Mesodermal cell (in vitro differentiated cells): ENCODE data around the gene RPL27.
"Not testable (repeated sequence)": the region's sequence is repeated elsewhere in the genome, so short reads cannot be mapped to it uniquely, and the experiment has no call there.

Experiments used
- H3K27ac ChIP-seq: 2 replicates; pipeline ENCODE4 v1.7.0; 2013; ENCODE audit warnings: mild to moderate bottlenecking, low read depth, low read length, moderate library complexity; ENCODE audit not compliant: severe bottlenecking
- H3K36me3 ChIP-seq: 2 replicates; pipeline ENCODE4 v1.7.1; 2013; ENCODE audit warnings: mild to moderate bottlenecking, low read length, moderate library complexity; ENCODE audit not compliant: control insufficient read depth, insufficient read depth
- H3K4me1 ChIP-seq: one replicate; pipeline ENCODE4 v1.7.1; 2013; ENCODE audit warnings: mild to moderate bottlenecking, low read length; ENCODE audit not compliant: insufficient read depth, control insufficient read depth, poor library complexity, severe bottlenecking
- H3K4me3 ChIP-seq: 2 replicates; pipeline ENCODE4 v1.7.0; 2013; ENCODE audit warnings: low read length, control low read depth, mild to moderate bottlenecking; ENCODE audit not compliant: insufficient read depth, poor library complexity, severe bottlenecking; ENCODE audit errors: extremely low read depth
- H3K9me3 ChIP-seq: 2 replicates; pipeline ENCODE4 v1.7.1; 2013; ENCODE audit warnings: mild to moderate bottlenecking, low read length, moderate library complexity; ENCODE audit not compliant: control insufficient read depth
- WGBS, 2 experiments: methylation state at CpG; one replicate each; pipeline ENCODE4 v1.1.5; 2013; ENCODE audit warnings: missing lambda C conversion rate in 2 of 2; ENCODE audit not compliant: insufficient coverage in 2 of 2; 5-methylcytosine and 5-hydroxymethylcytosine counted together

The RPL27 gene

DNA sequence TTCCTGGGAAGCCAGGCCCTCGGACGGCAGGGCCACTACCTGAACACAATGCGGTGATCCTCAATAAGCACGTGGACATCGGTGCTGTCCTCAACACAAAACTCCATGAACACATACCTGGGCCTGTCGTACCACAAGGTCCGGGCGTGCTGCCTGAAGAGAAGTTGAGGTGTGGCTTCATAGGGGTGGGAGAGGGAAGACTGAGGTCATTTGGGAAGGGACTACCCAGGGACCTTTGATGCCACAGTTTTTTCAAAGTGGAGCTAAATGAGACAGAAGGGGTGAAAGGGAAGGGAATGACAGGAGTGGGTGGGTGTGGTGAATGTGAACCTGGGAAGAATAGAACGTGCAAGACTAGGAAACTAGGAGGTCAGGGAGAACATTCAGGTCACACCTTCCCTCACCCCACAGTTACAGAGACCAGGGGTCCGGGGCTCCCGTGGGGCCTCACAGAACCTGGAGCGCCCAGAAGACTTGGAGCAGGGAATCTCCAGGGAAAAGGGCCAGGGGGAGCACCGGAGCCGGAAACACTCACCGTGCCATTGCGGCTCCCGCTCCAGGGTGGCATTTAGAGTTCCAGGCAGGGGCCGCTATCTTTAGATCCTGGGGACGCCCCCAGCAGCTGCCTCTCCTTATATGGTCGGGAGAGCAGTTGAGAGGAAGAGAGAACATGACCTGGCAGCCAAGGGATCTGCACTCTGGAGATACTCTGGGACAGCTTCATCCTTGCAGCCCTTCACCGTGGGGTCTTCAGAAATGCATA, 18.5 kb upstream of the RPL27 start, which contains the start of gene PTGES3L:
TSS of gene PTGES3L (minus strand) at position 570 of the 763 bp plus-strand sequence. CDS start at position 543, 27 bp downstream.
- H3K36me3 ChIP-seq = peaks cover 16% of the 10 kb centered on the region
- H3K9me3 ChIP-seq = no peaks in the 10 kb centered on the region
- WGBS, 2 experiments = 41 to 49% methylated on average over 19 to 20 of the region's 21 CpGs
- peak within 1 kb of the TSS; percentile 89 for H3K4me3 ChIP-seq
- H3K27ac ChIP-seq = peak within 1 kb of the TSS; percentile 87
- peaks cover 3% of the 10 kb centered on the region for H3K4me1 ChIP-seq

DNA sequence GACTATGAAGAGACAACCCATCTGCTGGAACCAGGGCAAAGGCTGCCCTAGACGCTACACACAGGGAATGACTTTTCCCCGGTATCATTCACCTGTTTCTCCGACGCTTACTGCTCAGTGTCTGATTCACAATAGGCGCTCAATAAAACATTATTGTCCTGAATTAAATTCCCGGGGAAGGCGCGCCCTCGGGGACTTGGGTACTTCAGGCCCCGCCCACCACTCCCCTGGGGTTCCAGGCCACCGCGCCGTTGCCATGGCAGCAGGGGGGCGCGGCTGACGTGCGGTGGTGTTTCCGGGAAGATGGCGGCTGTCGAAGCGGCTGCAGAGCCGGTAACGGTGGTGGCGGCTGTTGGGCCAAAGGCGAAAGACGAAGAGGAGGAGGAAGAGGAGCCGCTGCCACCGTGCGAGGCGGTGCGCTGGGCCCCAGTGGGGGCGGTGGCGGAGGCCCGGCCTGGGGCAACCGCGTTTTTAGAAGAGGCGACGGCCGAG, 17.9 kb upstream of the RPL27 start, which contains the start of gene RUNDC1:
TSS of gene RUNDC1 (plus strand) at position 292 of the 492 bp plus-strand sequence. CDS start at position 304, 12 bp downstream.
- 1 to 2% methylated on average over 33 to 34 of the region's 39 CpGs for WGBS, 2 experiments
- Histone ChIP-seq H3K4me3 (peak within 1 kb of the TSS; percentile 89), H3K27ac (peak within 1 kb of the TSS; percentile 87), H3K9me3 (no peaks in the 10 kb centered on the region), H3K36me3 (peaks cover 23% of the 10 kb centered on the region), H3K4me1 (peaks cover 3% of the 10 kb centered on the region)

DNA sequence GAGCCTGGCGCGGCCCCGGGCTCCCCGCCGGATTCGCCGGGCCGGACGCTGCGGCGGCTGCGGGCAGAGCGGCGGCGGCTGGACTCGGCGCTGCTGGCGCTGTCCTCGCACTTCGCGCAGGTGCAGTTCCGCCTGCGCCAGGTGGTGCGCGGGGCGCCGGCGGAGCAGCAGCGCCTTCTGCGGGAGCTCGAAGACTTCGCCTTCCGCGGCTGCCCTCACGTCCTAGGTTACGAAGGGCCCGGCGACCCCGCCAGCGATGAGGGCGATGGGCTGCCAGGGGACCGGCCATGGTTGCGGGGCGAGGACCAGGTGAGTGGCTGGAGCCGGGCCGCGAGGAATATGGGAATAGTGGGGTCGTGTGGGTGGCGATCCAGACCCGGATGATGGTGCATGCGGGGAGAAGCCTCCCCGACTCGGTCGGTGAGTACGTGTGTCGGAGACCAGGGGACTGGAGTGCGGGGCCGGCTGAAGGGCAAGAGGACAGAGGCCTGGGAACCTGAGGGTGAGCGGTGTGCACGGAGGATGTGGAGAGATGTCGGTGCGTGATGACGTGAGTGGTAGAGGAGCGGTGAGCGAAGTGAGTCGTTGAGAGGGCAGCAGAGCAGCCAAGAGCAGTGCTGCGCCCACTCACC, 17.3 kb upstream of the RPL27 start:
- Histone ChIP-seq H3K36me3 (peaks cover 28% of the 10 kb centered on the region), H3K9me3 (no peaks in the 10 kb centered on the region), H3K4me1 (peaks cover 3% of the 10 kb centered on the region), H3K27ac (peak overlapping the region; percentile 87), H3K4me3 (peak overlapping the region; percentile 89)
- WGBS, 2 experiments = 0 to 1% methylated on average over 53 to 65 of the region's 67 CpGs

DNA sequence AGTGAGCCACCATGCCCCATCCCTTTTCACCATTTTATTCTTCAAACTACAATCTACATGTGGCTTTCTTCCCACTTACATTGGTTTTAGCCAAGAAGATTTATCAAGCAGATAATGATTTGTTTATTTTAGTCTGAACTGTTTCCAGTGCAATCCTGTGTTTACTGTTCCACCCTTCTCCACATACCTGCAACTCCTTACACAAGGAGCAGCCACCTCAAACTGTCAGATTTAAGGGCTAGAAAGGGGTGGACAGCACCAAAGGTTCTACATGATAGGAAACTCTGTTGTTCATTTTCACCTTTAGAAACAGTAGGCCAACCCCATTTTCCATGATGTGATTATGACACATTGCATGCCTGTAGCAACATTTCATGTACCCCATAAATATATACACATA, 16.0 kb upstream of the RPL27 start:
- Histone ChIP-seq H3K36me3 (peaks cover 41% of the 10 kb centered on the region), H3K4me1 (peaks cover 3% of the 10 kb centered on the region), H3K4me3 (no peak overlapping the region), H3K27ac (no peak overlapping the region), H3K9me3 (no peaks in the 10 kb centered on the region)

DNA sequence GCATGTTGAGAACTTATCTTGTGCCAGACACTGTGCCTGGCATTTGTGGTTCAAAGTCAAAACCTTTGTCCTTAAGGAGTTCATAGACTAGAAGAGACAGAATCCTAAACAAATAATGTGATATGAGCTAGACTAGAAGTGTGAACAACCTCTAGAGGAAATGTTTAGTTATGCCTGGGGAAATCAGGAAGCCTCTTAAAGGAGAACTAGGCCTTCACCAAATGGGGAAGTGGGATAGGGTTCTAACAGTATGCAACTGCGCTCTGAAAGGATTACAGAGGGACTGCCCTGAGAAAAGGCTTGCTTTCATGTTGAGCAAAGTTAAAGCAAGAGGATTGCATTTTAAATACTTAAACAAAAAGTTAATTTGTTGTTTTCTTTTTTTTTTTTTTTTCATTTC, 13.0 kb upstream of the RPL27 start:
- H3K27ac ChIP-seq = no peak overlapping the region
- H3K4me1 ChIP-seq = no peaks in the 10 kb centered on the region
- peaks cover 70% of the 10 kb centered on the region for H3K36me3 ChIP-seq
- WGBS, 2 experiments = no CpG with 5 or more reads among the region's 1 CpG
- H3K9me3 ChIP-seq = no peaks in the 10 kb centered on the region
- H3K4me3 ChIP-seq = no peak overlapping the region

DNA sequence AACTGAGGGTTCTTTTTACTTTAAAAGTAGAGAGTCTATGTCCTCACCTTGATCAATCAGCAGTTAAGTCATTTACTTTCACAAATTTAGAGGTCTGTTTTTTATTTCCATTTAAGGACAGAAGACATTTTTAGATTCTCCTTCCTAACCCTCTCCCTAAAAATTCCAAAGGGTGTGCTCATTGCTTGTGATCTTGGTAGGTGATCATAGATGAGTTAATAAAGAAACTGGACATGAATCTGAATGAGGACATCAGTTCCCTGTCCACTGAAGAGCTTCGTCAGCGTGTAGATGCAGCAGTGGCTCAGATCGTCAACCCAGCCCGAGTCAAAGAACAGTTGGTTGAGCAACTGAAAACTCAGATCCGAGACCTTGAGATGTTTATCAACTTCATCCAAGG, 9.1 kb upstream of the RPL27 start:
- Histone ChIP-seq H3K27ac (no peak overlapping the region), H3K4me1 (no peaks in the 10 kb centered on the region), H3K9me3 (no peaks in the 10 kb centered on the region), H3K4me3 (no peak overlapping the region), H3K36me3 (peaks cover 93% of the 10 kb centered on the region)
- WGBS, 2 experiments = 96% methylated on average over 4 of the region's 5 CpGs; no CpG with 5 or more reads in 1 of the 2 experiments

DNA sequence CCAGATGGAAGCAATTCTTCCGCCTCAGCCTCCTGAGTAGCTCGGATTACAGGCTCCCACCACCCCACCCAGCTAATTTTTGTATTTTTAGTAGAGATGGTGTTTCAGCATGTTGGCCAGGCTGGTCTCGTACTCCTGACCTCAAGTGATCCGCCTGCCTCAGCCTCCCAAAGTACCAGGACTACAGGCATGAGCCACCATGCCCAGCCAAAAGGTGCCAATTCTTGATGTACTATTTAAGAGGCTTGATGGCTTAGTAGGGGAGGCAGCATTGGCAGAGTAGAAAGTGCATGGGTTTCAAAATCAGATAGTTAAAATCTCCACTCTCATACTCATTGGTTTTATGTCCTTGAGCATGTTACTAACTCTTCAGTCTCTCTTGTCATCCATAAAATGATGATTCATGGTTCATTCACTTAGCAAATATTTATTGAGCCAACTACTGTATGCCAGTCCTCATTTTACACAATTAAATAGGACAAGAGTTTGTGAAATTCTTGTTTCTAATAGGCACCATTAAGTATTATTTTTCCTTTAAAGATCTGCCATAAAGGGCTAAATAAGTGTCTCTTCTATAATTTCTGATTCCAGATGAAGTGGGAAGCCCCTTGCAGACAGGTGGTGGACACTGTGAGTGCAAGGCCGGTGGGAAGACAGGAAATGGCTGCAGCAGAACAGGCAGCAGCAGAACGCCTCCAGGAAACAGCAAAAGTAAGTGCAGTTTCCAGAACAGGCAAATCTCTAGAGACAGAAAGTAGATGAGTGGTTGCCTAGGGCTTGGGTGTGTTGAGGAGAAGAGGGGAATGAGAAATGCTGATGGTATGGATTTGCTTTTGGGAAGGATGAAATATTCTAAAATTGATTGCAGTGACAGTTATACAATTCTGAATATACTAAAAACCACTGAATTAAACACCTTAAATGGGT, 8.2 kb upstream of the RPL27 start:
- H3K4me3 ChIP-seq = no peak overlapping the region
- peaks cover 93% of the 10 kb centered on the region for H3K36me3 ChIP-seq
- 95 to 98% methylated on average over 4 to 5 of the region's 6 CpGs for WGBS, 2 experiments
- no peaks in the 10 kb centered on the region for H3K9me3 ChIP-seq
- no peaks in the 10 kb centered on the region for H3K4me1 ChIP-seq
- H3K27ac ChIP-seq = no peak overlapping the region

DNA sequence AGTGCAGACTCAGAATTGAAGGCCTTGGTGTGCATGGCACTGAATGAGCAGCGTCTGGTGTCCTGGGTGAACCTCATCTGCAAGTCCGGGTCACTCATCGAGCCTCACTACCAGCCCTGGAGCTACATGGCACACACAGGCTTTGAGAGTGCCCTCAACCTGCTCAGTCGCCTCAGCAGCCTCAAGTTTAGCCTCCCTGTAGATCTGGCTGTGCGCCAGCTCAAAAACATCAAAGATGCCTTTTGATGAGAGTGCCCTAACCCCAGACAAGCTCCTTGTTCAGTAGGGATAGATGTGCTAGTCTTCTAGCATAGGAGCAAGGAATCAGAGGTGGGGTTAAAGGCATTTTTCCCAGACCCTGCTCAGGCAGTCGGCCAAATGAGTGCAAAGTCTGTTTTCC, 6.7 kb upstream of the RPL27 start:
- Histone ChIP-seq H3K4me3 (no peak overlapping the region), H3K36me3 (peaks cover 83% of the 10 kb centered on the region), H3K9me3 (no peaks in the 10 kb centered on the region), H3K4me1 (no peaks in the 10 kb centered on the region), H3K27ac (no peak overlapping the region)
- 94 to 99% methylated on average over 6 of the region's 6 CpGs for WGBS, 2 experiments

DNA sequence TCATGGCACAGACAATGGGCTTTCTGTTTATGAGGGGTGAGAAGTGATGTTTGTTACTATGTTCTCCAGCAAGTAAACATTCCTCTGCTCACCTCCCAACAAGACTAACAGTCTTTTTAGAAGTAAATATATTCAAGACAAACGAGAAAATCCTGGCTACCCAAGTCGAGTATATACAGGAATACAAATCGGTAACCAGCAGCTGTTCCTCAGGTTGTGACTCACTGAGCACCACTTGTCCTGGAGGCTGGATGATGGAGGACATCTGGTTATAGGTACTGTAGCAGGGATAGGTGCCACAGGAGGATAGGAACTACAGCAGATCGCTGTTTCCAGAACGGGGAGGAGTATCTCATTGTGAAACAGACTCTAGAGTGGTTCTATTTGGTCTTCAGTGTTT, 5.3 kb upstream of the RPL27 start:
- no peaks in the 10 kb centered on the region for H3K9me3 ChIP-seq
- no peaks in the 10 kb centered on the region for H3K4me1 ChIP-seq
- no peak overlapping the region for H3K4me3 ChIP-seq
- H3K36me3 ChIP-seq = peaks cover 70% of the 10 kb centered on the region
- 93% methylated on average over 4 to 5 of the region's 5 CpGs for WGBS, 2 experiments
- H3K27ac ChIP-seq = no peak overlapping the region

DNA sequence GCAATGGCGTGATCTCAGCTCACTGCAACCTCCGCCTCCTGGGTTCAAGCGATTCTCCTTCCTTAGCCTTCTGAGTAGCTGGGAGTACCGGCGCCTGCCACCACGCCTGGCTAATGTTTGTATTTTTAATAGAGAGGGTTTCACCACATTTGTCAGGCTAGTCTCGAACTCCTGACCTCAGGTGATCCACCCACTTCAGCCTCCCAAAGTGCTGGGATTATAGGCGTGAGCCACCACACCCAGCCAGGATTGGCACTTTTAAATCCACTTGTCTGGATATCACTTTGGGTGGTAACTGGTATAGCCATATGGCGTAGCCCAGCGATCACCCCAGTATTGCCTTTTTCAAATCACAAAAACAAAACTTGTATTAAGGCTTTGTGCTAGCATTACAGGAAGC, 4.3 kb upstream of the RPL27 start:
- not testable (repeated sequence) for H3K4me3 ChIP-seq, H3K27ac ChIP-seq, H3K4me1 ChIP-seq, H3K9me3 ChIP-seq
- WGBS, 2 experiments = 83 to 90% methylated on average over 2 to 7 of the region's 10 CpGs
- peaks cover 59% of the 10 kb centered on the region for H3K36me3 ChIP-seq
